ENCODE data around the gene SLC5A11. TPM values are rescaled to one million over a fixed set of nuclear protein-coding genes. Genes with fewer than 3 reads are reported as not detected.

Gene SLC5A11
- total RNA-seq, 3 donors from 2014 or later (not counting 1 experiment from before 2014, with no cell fraction given): 0.20 to 0.40 TPM; not detected in 1

GRCh38 chr16:24826096-24826690 lies 19.6 kb upstream of the SLC5A11 start:
- H3K9me3 ChIP-seq (ENCODE audit: control insufficient read depth, insufficient read depth, low read length): no peaks in the 10 kb centered on the region
- Mint-ChIP-seq H3K27me3 (ENCODE audit: low read depth in 2 of 2) (no peaks in the 10 kb centered on the region), H3K4me3 (no peak overlapping the region), H3K4me1 (peaks cover 17 to 18% of the 10 kb centered on the region in 2 donors), H3K27ac (peak overlapping the region; percentile 39 to 50), H3K36me3 (peaks cover 14% of the 10 kb centered on the region), H3K9me3 (no peaks in the 10 kb centered on the region)
- no peak overlapping the region for H3K4me3 ChIP-seq (ENCODE audit: low read length)
- no peak for ATAC-seq
- peaks cover 18% of the 10 kb centered on the region for H3K4me1 ChIP-seq (ENCODE audit: control insufficient read depth, insufficient read depth, low read length)
- no peaks in the 10 kb centered on the region for H3K27me3 ChIP-seq (ENCODE audit: control insufficient read depth, insufficient read depth, low read length)
- WGBS (ENCODE audit: insufficient coverage): 95% methylated on average over 12 of the region's 12 CpGs
- TF ChIP-seq, protein P1, sequence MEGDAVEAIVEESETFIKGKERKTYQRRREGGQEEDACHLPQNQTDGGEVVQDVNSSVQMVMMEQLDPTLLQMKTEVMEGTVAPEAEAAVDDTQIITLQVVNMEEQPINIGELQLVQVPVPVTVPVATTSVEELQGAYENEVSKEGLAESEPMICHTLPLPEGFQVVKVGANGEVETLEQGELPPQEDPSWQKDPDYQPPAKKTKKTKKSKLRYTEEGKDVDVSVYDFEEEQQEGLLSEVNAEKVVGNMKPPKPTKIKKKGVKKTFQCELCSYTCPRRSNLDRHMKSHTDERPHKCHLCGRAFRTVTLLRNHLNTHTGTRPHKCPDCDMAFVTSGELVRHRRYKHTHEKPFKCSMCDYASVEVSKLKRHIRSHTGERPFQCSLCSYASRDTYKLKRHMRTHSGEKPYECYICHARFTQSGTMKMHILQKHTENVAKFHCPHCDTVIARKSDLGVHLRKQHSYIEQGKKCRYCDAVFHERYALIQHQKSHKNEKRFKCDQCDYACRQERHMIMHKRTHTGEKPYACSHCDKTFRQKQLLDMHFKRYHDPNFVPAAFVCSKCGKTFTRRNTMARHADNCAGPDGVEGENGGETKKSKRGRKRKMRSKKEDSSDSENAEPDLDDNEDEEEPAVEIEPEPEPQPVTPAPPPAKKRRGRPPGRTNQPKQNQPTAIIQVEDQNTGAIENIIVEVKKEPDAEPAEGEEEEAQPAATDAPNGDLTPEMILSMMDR (IDR thresholded peaks at IDR 0.05): no peak
- intact Hi-C loops (cut with micrococcal nuclease): no loop called here
- H3K27ac ChIP-seq (ENCODE audit: low read length): no peak overlapping the region
- no peak for DNase-seq
- H3K36me3 ChIP-seq (ENCODE audit: control insufficient read depth, insufficient read depth, low read length): peaks cover 61% of the 10 kb centered on the region

- peaks cover 14% of the 10 kb centered on the region for H3K36me3 Mint-ChIP-seq
- ATAC-seq (no peak), DNase-seq (no peak)
- H3K9me3 Mint-ChIP-seq: no peaks in the 10 kb centered on the region
- peak overlapping the region in 1 of 2 donors; percentile 39 for H3K27ac Mint-ChIP-seq
- no peaks in the 10 kb centered on the region for H3K27me3 Mint-ChIP-seq (ENCODE audit: low read depth in 2 of 2)
- intact Hi-C loops (cut with micrococcal nuclease): no loop called here
- H3K27me3 ChIP-seq (ENCODE audit: control insufficient read depth, insufficient read depth, low read length): no peaks in the 10 kb centered on the region
- no peak overlapping the region for H3K4me3 ChIP-seq (ENCODE audit: low read length)
- H3K4me3 Mint-ChIP-seq: no peak overlapping the region
- peaks cover 10% of the 10 kb centered on the region for H3K4me1 ChIP-seq (ENCODE audit: control insufficient read depth, insufficient read depth, low read length)
- WGBS (ENCODE audit: insufficient coverage): 97% methylated on average over 9 of the region's 9 CpGs
- H3K36me3 ChIP-seq (ENCODE audit: control insufficient read depth, insufficient read depth, low read length): peaks cover 56% of the 10 kb centered on the region
- H3K27ac ChIP-seq (ENCODE audit: low read length): no peak overlapping the region
- H3K4me1 Mint-ChIP-seq: peaks cover 9 to 10% of the 10 kb centered on the region in 2 donors
- TF ChIP-seq, protein P1 (IDR thresholded peaks at IDR 0.05): no peak
- H3K9me3 ChIP-seq (ENCODE audit: control insufficient read depth, insufficient read depth, low read length): no peaks in the 10 kb centered on the region
Observed at GRCh38 chr16:24826817-24827566, 18.8 kb upstream of the SLC5A11 start.

- H3K27me3 Mint-ChIP-seq (ENCODE audit: low read depth in 2 of 2): no peaks in the 10 kb centered on the region
- H3K4me1 Mint-ChIP-seq: no peaks in the 10 kb centered on the region
- H3K36me3 Mint-ChIP-seq: peaks cover 14% of the 10 kb centered on the region
- intact Hi-C loops (cut with micrococcal nuclease): no loop called here
- no peaks in the 10 kb centered on the region for H3K9me3 Mint-ChIP-seq
- Histone ChIP-seq H3K4me3 (ENCODE audit: low read length) (no peak overlapping the region), H3K4me1 (ENCODE audit: control insufficient read depth, insufficient read depth, low read length) (no peaks in the 10 kb centered on the region), H3K36me3 (ENCODE audit: control insufficient read depth, insufficient read depth, low read length) (peaks cover 38% of the 10 kb centered on the region), H3K27me3 (ENCODE audit: control insufficient read depth, insufficient read depth, low read length) (no peaks in the 10 kb centered on the region), H3K9me3 (ENCODE audit: control insufficient read depth, insufficient read depth, low read length) (no peaks in the 10 kb centered on the region), H3K27ac (ENCODE audit: low read length) (no peak overlapping the region)
- TF ChIP-seq, protein P1 (IDR thresholded peaks at IDR 0.05): no peak
- no peak overlapping the region for H3K4me3 Mint-ChIP-seq
- DNase-seq: no peak
- H3K27ac Mint-ChIP-seq: no peak overlapping the region
- 96% methylated on average over 3 of the region's 5 CpGs for WGBS (ENCODE audit: insufficient coverage)
- ATAC-seq: no peak
Observed at GRCh38 chr16:24829153-24829552, 16.6 kb upstream of the SLC5A11 start.

All from natural killer cell (primary cell).